LNCAP (cell line): Measurements from ENCODE around the gene NLN.

Source experiments
- TF ChIP-seq, protein P1 (sequence below): fragments of 450-650 bp; IDR thresholded peaks from 2 replicates; pipeline ENCODE4 v1.5.1; 2017; ENCODE audit warnings: mild to moderate bottlenecking

Gene NLN

DNA sequence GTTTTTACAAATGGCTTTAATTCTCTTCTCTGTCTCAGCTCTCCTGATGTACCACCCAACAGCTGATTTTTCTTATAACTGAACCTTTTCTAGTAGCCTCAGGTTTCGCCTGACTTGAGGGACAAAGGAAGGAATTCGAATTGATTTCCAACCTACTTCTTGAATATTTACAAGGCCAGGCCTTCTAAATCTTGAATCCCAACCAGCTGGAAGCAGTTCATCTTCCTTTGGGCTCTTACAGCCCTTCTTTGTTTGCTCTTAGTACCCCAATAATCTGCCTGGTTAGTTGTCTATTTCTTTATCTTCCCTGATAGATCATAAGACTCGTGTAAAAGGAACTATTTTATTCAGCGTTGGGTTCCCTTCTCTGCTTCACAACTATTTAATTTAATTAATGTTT lies 95.9 kb downstream of the NLN start:
- TF ChIP-seq, protein P1, sequence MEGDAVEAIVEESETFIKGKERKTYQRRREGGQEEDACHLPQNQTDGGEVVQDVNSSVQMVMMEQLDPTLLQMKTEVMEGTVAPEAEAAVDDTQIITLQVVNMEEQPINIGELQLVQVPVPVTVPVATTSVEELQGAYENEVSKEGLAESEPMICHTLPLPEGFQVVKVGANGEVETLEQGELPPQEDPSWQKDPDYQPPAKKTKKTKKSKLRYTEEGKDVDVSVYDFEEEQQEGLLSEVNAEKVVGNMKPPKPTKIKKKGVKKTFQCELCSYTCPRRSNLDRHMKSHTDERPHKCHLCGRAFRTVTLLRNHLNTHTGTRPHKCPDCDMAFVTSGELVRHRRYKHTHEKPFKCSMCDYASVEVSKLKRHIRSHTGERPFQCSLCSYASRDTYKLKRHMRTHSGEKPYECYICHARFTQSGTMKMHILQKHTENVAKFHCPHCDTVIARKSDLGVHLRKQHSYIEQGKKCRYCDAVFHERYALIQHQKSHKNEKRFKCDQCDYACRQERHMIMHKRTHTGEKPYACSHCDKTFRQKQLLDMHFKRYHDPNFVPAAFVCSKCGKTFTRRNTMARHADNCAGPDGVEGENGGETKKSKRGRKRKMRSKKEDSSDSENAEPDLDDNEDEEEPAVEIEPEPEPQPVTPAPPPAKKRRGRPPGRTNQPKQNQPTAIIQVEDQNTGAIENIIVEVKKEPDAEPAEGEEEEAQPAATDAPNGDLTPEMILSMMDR: no peak

- TF ChIP-seq, protein P1: no peak
These were observed 96.6 kb downstream of the NLN start for GRCh38 chr5:65818592-65818991.

GRCh38 chr5:65819215-65819904 lies 97.4 kb downstream of the NLN start:
- TF ChIP-seq, protein P1: no peak

- TF ChIP-seq, protein P1: no peak
These were observed 97.9 kb downstream of the NLN start for GRCh38 chr5:65819905-65820240.

DNA sequence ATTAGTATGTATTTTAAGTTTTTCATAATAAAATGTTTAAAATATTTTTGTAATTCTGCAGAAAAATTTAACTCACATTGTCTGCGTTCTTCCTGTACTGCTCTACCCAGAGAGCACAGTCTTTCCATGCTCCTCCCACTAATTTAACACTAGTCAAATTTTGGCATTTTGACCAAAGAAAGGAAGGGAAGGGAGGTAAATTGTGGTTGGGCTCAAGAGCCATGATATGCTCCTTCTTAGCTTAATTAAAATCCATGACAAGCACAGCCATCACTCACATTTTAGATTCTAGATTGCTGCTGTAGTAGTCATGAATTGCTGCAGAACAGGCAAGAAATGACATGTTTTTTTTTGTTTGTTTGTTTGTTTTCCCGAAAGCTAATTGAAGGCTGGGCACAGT lies 98.4 kb downstream of the NLN start:
- TF ChIP-seq, protein P1: no peak

- TF ChIP-seq, protein P1: no peak
These were observed 100.0 kb downstream of the NLN start for GRCh38 chr5:65821966-65822365.

- TF ChIP-seq, protein P1: no peak
These were observed 100.7 kb downstream of the NLN start for GRCh38 chr5:65822710-65823109.

GRCh38 chr5:65823204-65823603 lies 101.2 kb downstream of the NLN start:
- TF ChIP-seq, protein P1: no peak
